ENCODE measurements around the gene ASCL3.
"Not testable (repeated sequence)": the region's sequence is repeated elsewhere in the genome, so short reads cannot be mapped to it uniquely, and the experiment has no call there.

The ASCL3 gene

GRCh38 chr11:8942518-8943066 is at the start of gene ASCL3:
ASCL3 (minus strand) TSS chr11:8943016; CDS start chr11:8938161, 4,855 bp downstream.
- no peak for DNase-seq (ENCODE audit: low read depth)

GRCh38 chr11:8989453-8989852 is 46.6 kb upstream of the ASCL3 start:
- no peak for DNase-seq (ENCODE audit: low read depth)

GRCh38 chr11:8988329-8989234 is 45.8 kb upstream of the ASCL3 start:
- DNase-seq (ENCODE audit: low read depth): no peak

GRCh38 chr11:8987446-8987845 is 44.6 kb upstream of the ASCL3 start:
- no peak for DNase-seq (ENCODE audit: low read depth)

GRCh38 chr11:8986772-8987171 is 44.0 kb upstream of the ASCL3 start:
- DNase-seq (ENCODE audit: low read depth): not testable (repeated sequence)

GRCh38 chr11:8985462-8985861 is 42.6 kb upstream of the ASCL3 start:
- no peak for DNase-seq (ENCODE audit: low read depth)

GRCh38 chr11:8983552-8983951 is 40.7 kb upstream of the ASCL3 start:
- no peak for DNase-seq (ENCODE audit: low read depth)

GRCh38 chr11:8980485-8980884 is 37.7 kb upstream of the ASCL3 start:
- DNase-seq (ENCODE audit: low read depth): no peak

GRCh38 chr11:8979365-8979764 is 36.5 kb upstream of the ASCL3 start:
- DNase-seq (ENCODE audit: low read depth): not testable (repeated sequence)

- DNase-seq (ENCODE audit: low read depth): no peak
These were observed 30.3 kb upstream of the ASCL3 start for GRCh38 chr11:8973121-8973520.

- no peak for DNase-seq (ENCODE audit: low read depth)
These were observed 29.1 kb upstream of the ASCL3 start for GRCh38 chr11:8971924-8972316.

GRCh38 chr11:8971196-8971923 is 28.5 kb upstream of the ASCL3 start:
- no peak for DNase-seq (ENCODE audit: low read depth)

- no peak for DNase-seq (ENCODE audit: low read depth)
These were observed 24.4 kb upstream of the ASCL3 start for GRCh38 chr11:8967184-8967583.

- peak; percentile 85 for DNase-seq (ENCODE audit: low read depth)
These were observed 21.8 kb upstream of the ASCL3 start, which contains the start of gene TMEM9B for GRCh38 chr11:8964324-8965320. TMEM9B (minus strand) TSS chr11:8964442; CDS start chr11:8964313, 129 bp downstream.

- DNase-seq (ENCODE audit: low read depth): peak; percentile 49
These were observed 20.9 kb upstream of the ASCL3 start for GRCh38 chr11:8963569-8964323.

- DNase-seq (ENCODE audit: low read depth): no peak
These were observed 20.0 kb upstream of the ASCL3 start for GRCh38 chr11:8962841-8963240.

- no peak for DNase-seq (ENCODE audit: low read depth)
These were observed 18.6 kb upstream of the ASCL3 start for GRCh38 chr11:8961401-8961800.

GRCh38 chr11:8959546-8960166 is 16.8 kb upstream of the ASCL3 start:
- DNase-seq (ENCODE audit: low read depth): peak; percentile 49

GRCh38 chr11:8956860-8957259 is 14.0 kb upstream of the ASCL3 start:
- DNase-seq (ENCODE audit: low read depth): no peak

GRCh38 chr11:8948886-8949285 is 6.1 kb upstream of the ASCL3 start:
- DNase-seq (ENCODE audit: low read depth): no peak

Data from CMK (cell line).